ENCODE measurements around the gene MANBA. TPM values are rescaled to one million over a fixed set of nuclear protein-coding genes. Genes with fewer than 3 reads are reported as not detected.
"Not testable (repeated sequence)": the region's sequence is repeated elsewhere in the genome, so short reads cannot be mapped to it uniquely, and the experiment has no call there.

Gene MANBA
- total RNA-seq, 2 experiments from 2014 or later: 13.8 to 15.2 TPM

GRCh38 chr4:102637391-102637790 lies 123.4 kb downstream of the MANBA start:
- POLR2A ChIA-PET: no interaction called here
- H3K27me3 Mint-ChIP-seq: no peaks in the 10 kb centered on the region
- H3K9me3 Mint-ChIP-seq: no peaks in the 10 kb centered on the region
- CTCF ChIA-PET: interaction anchor here (0.6 kb wide), 1 partner anchor 36 kb away, joined by 3 read pairs; no protein-coding TSS in a partner anchor
- H3K4me1 Mint-ChIP-seq: peaks cover 15% of the 10 kb centered on the region
- peaks cover 35% of the 10 kb centered on the region for H3K36me3 Mint-ChIP-seq (ENCODE audit: low read depth)
- H3K27ac Mint-ChIP-seq: no peak overlapping the region
- H3K4me3 Mint-ChIP-seq: no peak overlapping the region
- DNase-seq: no peak

GRCh38 chr4:102633100-102633499 lies 127.7 kb downstream of the MANBA start:
- no peak overlapping the region for H3K27ac Mint-ChIP-seq
- no peaks in the 10 kb centered on the region for H3K27me3 Mint-ChIP-seq

DNA sequence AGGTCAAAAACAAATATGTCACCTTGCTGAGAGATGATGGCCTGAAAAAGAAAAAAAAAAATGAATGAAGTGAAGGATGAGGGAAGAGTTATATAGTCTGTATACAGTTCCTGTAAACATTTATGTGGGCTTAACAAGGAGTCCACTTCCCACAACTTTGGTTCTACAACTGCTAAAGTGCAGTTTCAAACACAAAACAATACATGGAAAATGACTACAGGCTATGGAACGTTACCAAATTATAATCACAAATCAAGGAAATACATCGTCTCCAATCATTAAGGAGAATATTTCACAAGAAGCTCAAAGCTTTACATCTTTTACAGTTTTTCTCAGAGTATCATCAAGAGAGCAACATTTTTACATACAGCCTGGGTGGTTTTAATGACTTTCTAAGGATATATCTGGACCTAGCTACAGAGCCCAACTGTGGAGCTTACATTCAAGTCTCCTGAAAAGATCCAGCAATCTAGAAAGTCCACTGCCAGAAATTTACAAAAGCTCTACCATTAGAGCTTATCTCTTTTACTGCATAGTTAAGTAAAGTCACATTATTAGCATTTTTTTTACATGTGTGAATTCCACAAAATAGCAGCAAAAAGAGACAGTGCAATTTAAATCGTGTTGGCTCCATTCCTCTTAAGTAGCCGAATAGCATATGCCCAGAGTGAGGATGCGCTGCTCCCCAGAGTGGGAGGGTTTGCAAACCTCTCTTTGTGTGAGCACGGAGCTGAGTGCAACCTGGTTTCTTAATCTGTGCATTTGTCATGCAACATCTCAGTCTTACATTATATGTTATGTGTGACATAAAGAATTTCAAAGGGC lies 128.3 kb downstream of the MANBA start:
- Mint-ChIP-seq H3K9me3 (no peaks in the 10 kb centered on the region), H3K36me3 (ENCODE audit: low read depth) (peaks cover 33% of the 10 kb centered on the region), H3K4me3 (no peak overlapping the region), H3K27ac (no peak overlapping the region), H3K4me1 (peaks cover 41% of the 10 kb centered on the region), H3K27me3 (no peaks in the 10 kb centered on the region)
- CTCF ChIA-PET: interaction anchor here (0.9 kb wide), 2 partner anchors 72 to 202 kb away, joined by 3 read pairs; no protein-coding TSS in a partner anchor
- no peak for DNase-seq
- POLR2A ChIA-PET: no interaction called here

More at GRCh38 chr4:102633100-102633499, 127.7 kb downstream of the MANBA start:
- POLR2A ChIA-PET: no interaction called here
- peaks cover 37% of the 10 kb centered on the region for H3K4me1 Mint-ChIP-seq
- H3K4me3 Mint-ChIP-seq: no peak overlapping the region
- H3K36me3 Mint-ChIP-seq (ENCODE audit: low read depth): peaks cover 38% of the 10 kb centered on the region
- CTCF ChIA-PET: interaction anchor here (0.9 kb wide), 2 partner anchors 71 to 202 kb away, joined by 3 read pairs; no protein-coding TSS in a partner anchor
- no peak for DNase-seq
- H3K9me3 Mint-ChIP-seq: no peaks in the 10 kb centered on the region

- CTCF ChIA-PET: no interaction called here
- POLR2A ChIA-PET: no interaction called here
- peak overlapping the region; percentile 15 for H3K27ac Mint-ChIP-seq
- H3K4me1 Mint-ChIP-seq: peaks cover 49% of the 10 kb centered on the region
- H3K9me3 Mint-ChIP-seq: no peaks in the 10 kb centered on the region
- no peaks in the 10 kb centered on the region for H3K27me3 Mint-ChIP-seq
- DNase-seq: no peak
- H3K4me3 Mint-ChIP-seq: no peak overlapping the region
- H3K36me3 Mint-ChIP-seq (ENCODE audit: low read depth): peaks cover 31% of the 10 kb centered on the region
These were observed 129.2 kb downstream of the MANBA start for GRCh38 chr4:102631616-102632015.

DNA sequence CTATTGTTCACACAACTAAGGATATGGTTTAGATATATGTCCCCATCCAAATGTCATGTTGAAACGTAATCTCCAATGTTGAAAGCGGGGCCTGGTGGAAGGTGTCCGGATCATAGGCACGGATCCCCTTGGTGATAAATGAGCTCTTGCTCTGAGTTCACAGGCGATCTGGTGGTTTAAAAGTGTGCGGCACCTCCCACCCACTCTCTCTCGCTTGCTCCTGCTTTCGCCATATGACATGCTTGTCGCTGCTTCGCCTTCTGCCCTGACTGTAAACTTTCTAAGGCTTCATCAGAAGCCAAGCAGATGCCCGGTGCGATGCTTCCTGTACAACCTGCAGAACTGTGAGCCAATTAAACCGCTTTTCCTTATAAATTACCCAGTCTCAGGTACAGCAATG lies 131.1 kb downstream of the MANBA start:
- DNase-seq: no peak
- peaks cover 59% of the 10 kb centered on the region for H3K4me1 Mint-ChIP-seq
- no peak overlapping the region for H3K4me3 Mint-ChIP-seq
- POLR2A ChIA-PET: no interaction called here
- CTCF ChIA-PET: interaction anchor here (0.7 to 1.8 kb wide), 2 partner anchors 10 to 462 kb away, joined by 3 to 5 read pairs; no protein-coding TSS in a partner anchor
- no peaks in the 10 kb centered on the region for H3K27me3 Mint-ChIP-seq
- H3K9me3 Mint-ChIP-seq: no peaks in the 10 kb centered on the region
- H3K36me3 Mint-ChIP-seq (ENCODE audit: low read depth): peaks cover 27% of the 10 kb centered on the region
- peak overlapping the region; percentile 71 for H3K27ac Mint-ChIP-seq

- Mint-ChIP-seq H3K27ac (no peak overlapping the region), H3K27me3 (no peaks in the 10 kb centered on the region), H3K4me3 (no peak overlapping the region), H3K36me3 (ENCODE audit: low read depth) (peaks cover 19% of the 10 kb centered on the region), H3K4me1 (peaks cover 69% of the 10 kb centered on the region), H3K9me3 (no peaks in the 10 kb centered on the region)
- POLR2A ChIA-PET: interaction anchor here (0.5 to 0.6 kb wide), 2 partner anchors 43 to 470 kb away, joined by 4 to 12 read pairs; no protein-coding TSS in a partner anchor
- no peak for DNase-seq
- CTCF ChIA-PET: interaction anchor here (0.7 to 2.5 kb wide), 3 partner anchors 11 to 61 kb away, joined by 3 to 7 read pairs (median 5); no protein-coding TSS in a partner anchor
These were observed 132.8 kb downstream of the MANBA start for GRCh38 chr4:102627831-102628523.

DNA sequence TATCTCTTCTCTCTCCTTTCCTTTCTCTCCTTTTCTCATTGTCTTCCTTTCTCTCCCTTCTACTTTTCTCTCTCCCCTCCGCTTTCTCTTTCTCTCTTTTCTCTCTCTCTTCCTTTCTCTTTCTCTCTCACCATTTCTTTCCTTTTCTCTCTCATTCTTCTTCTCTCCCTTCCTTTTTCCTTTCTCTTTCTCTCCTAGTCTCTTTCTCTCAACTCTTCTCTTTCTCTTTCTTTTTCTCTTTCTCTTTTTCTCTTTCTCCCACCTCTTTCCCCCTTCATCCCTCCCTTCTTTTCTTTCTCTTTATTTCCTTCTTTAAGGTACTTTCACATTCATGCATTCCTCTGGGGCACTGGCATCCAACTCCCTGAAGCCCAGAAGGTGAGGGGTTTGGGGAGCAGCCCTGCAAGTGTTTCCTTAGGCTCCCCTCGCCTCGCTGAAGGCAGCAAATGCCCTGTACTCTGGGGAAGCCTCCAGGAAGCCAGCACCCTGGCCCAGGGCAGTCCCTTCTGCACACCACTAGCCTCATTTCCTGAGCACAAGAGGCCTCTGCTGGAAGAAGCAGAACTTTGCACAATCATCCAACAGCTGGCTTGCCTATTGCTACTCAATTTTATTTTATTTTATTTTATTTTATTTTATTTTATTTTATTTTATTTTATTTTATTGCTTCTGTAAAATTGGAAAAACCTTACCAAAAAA lies 135.4 kb downstream of the MANBA start:
- H3K4me3 Mint-ChIP-seq: peak overlapping the region; percentile 72
- H3K27me3 Mint-ChIP-seq: no peaks in the 10 kb centered on the region
- peak overlapping the region; percentile 94 for H3K27ac Mint-ChIP-seq
- no peaks in the 10 kb centered on the region for H3K9me3 Mint-ChIP-seq
- ChIA-PET CTCF (interaction anchor here (0.6 to 2.5 kb wide), 12 partner anchors 9 to 1351 kb away, joined by 3 to 7 read pairs (median 4); no protein-coding TSS in a partner anchor), POLR2A (no interaction called here)
- H3K4me1 Mint-ChIP-seq: peaks cover 72% of the 10 kb centered on the region
- DNase-seq: peak; percentile 82
- peaks cover 6% of the 10 kb centered on the region for H3K36me3 Mint-ChIP-seq (ENCODE audit: low read depth)

GRCh38 chr4:102624505-102624904 lies 136.3 kb downstream of the MANBA start:
- peaks cover 2% of the 10 kb centered on the region for H3K36me3 Mint-ChIP-seq (ENCODE audit: low read depth)
- CTCF ChIA-PET: interaction anchor here (0.6 to 1.5 kb wide), 6 partner anchors 11 to 467 kb away, joined by 3 to 6 read pairs (median 4); no protein-coding TSS in a partner anchor

GRCh38 chr4:102623622-102624021 lies 137.1 kb downstream of the MANBA start:
- no peaks in the 10 kb centered on the region for H3K27me3 Mint-ChIP-seq
- no peak for DNase-seq
- no peak overlapping the region for H3K27ac Mint-ChIP-seq
- POLR2A ChIA-PET: no interaction called here
- peaks cover 1% of the 10 kb centered on the region for H3K9me3 Mint-ChIP-seq
- H3K4me1 Mint-ChIP-seq: peaks cover 73% of the 10 kb centered on the region
- H3K36me3 Mint-ChIP-seq (ENCODE audit: low read depth): peaks cover 3% of the 10 kb centered on the region
- CTCF ChIA-PET: interaction anchor here (1.3 to 1.5 kb wide), 2 partner anchors 175 to 468 kb away, joined by 3 to 6 read pairs; no protein-coding TSS in a partner anchor
- no peak overlapping the region for H3K4me3 Mint-ChIP-seq

More at GRCh38 chr4:102624505-102624904, 136.3 kb downstream of the MANBA start:
- DNase-seq: no peak
- peak overlapping the region; percentile 94 for H3K27ac Mint-ChIP-seq
- H3K9me3 Mint-ChIP-seq: no peaks in the 10 kb centered on the region
- POLR2A ChIA-PET: no interaction called here
- H3K27me3 Mint-ChIP-seq: no peaks in the 10 kb centered on the region
- peaks cover 70% of the 10 kb centered on the region for H3K4me1 Mint-ChIP-seq
- no peak overlapping the region for H3K4me3 Mint-ChIP-seq

GRCh38 chr4:102620697-102621497 lies 139.9 kb downstream of the MANBA start:
- ChIA-PET CTCF (interaction anchor here (0.9 to 1.5 kb wide), 5 partner anchors 9 to 190 kb away, joined by 3 to 7 read pairs (median 4); no protein-coding TSS in a partner anchor), POLR2A (interaction anchor here (0.6 kb wide), 1 partner anchor 399 kb away, joined by 3 read pairs; no protein-coding TSS in a partner anchor)
- Mint-ChIP-seq H3K27ac (peak overlapping the region; percentile 4), H3K4me3 (no peak overlapping the region), H3K27me3 (no peaks in the 10 kb centered on the region), H3K4me1 (peaks cover 73% of the 10 kb centered on the region), H3K9me3 (peaks cover 4% of the 10 kb centered on the region), H3K36me3 (ENCODE audit: low read depth) (peaks cover 23% of the 10 kb centered on the region)
- DNase-seq: no peak

DNA sequence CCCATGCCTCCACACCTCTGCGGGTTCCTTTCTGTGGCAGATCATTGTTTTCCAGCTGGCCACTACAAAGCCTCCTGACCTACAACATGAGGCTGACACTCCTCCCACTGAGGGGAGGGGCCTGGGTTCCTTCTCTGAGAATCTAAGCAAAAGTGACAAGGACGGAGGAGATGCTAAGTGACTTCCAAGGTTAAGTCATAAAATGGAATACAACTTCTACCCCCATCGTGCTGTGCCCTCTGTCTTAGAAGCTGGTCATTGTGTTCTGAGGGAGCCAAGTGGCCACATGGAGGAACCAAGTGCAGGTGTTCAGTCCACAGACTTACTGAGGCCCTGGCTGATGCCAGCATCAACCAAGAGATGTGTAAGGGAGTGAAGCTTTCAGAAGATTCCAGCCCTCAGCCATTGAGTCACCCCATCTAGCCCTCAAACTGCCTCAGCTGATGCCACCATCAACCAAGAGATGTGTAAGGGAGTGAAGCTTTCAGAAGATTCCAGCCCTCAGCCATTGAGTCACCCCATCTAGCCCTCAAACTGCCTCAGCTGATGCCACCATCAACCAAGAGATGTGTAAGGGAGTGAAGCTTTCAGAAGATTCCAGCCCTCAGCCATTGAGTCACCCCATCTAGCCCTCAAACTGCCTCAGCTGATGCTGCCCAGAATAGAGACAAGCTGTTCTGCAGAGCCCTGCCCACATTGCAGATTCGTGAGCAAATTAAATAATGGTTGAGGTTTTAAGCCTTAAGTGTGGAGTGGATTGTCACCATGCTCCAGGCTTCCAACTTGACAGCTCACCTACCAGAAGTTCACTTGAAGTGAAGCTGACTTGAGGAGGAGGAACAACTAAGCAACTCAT lies 140.8 kb downstream of the MANBA start:
- POLR2A ChIA-PET: interaction anchor here (0.6 kb wide), 1 partner anchor 400 kb away, joined by 3 read pairs; no protein-coding TSS in a partner anchor
- H3K4me3 Mint-ChIP-seq, DNase-seq: not testable (repeated sequence)

More for the DNA sequence above, 140.8 kb downstream of the MANBA start:
- H3K27ac Mint-ChIP-seq, H3K27me3 Mint-ChIP-seq, H3K9me3 Mint-ChIP-seq: not testable (repeated sequence)
- Mint-ChIP-seq H3K36me3 (ENCODE audit: low read depth) (peaks cover 30% of the 10 kb centered on the region), H3K4me1 (peaks cover 73% of the 10 kb centered on the region)
- CTCF ChIA-PET: interaction anchor here (0.9 to 1.5 kb wide), 6 partner anchors 8 to 189 kb away, joined by 3 to 7 read pairs (median 4); no protein-coding TSS in a partner anchor

Data from activated CD4-positive, alpha-beta T cell treated with anti-CD3 and anti-CD28 coated beads, Interleukin-2, amount 10 ng/mL, durations not matched to agents 7 days and 5 days (primary cell).